ENCODE results near the gene RYR2.

- TF ChIP-seq GABPB1 (CRISPR knock-in tag; IDR thresholded peaks at IDR 0.05) (no peak), CEBPG (CRISPR knock-in tag; IDR thresholded peaks at IDR 0.05) (no peak), CEBPG (tag; conservative IDR thresholded peaks at IDR 0.05 in 1 of 2, IDR thresholded peaks at IDR 0.05 in 1 of 2) (no peak), CTCF (IDR thresholded peaks at IDR 0.05 in 2 of 3, conservative IDR thresholded peaks at IDR 0.05 in 1 of 3; ENCODE audit: insufficient read depth in 2 of 3, low read depth in 1 of 3, low read length in 3 of 3) (peak; percentile 20 to 48 (median 38); a peak in 5 of 6 replicates), FOXK2 (conservative IDR thresholded peaks at IDR 0.05 in 1 of 2, IDR thresholded peaks at IDR 0.05 in 1 of 2; ENCODE audit: low read depth in 2 of 2) (no peak), CTCFL (IDR thresholded peaks at IDR 0.05; ENCODE audit: borderline replicate concordance, insufficient read depth, low read depth, low read length, poor library complexity, severe bottlenecking) (no peak), ESRRA (IDR thresholded peaks at IDR 0.05; ENCODE audit: borderline replicate concordance, low read depth) (no peak)
Measured at GRCh38 chr1:237851210-237851845, 809.3 kb downstream of the RYR2 start.
